T-helper 17 cell (primary cell): Measurements from ENCODE around the gene ADGRG2. TPM values are rescaled to one million over a fixed set of nuclear protein-coding genes. Genes with fewer than 3 reads are reported as not detected.
"Not testable (repeated sequence)": the region's sequence is repeated elsewhere in the genome, so short reads cannot be mapped to it uniquely, and the experiment has no call there.

Experiments used
- ATAC-seq: fragments of 150-1000 bp; cut with Tn5 transposase; 2 replicates; pipeline ENCODE4 v1.10.0; 2021; ENCODE audit warnings: mild to moderate bottlenecking, moderate library complexity
- DNase-seq, 3 donors: peaks; one replicate each; pipeline versions ENCODE4 v3.0.0 to v3.0.0-alpha.2; 2020 to 2021
- H3K9me3 ChIP-seq: one replicate; pipeline ENCODE4 v1.7.0; 2013; ENCODE audit warnings: low read length, mild to moderate bottlenecking; ENCODE audit not compliant: control insufficient read depth, poor library complexity, severe bottlenecking
- H3K27ac Mint-ChIP-seq: one replicate; pipeline ENCODE4 v1.8.0; 2022; ENCODE audit warnings: mild to moderate bottlenecking, moderate library complexity, mixed read lengths
- H3K27me3 Mint-ChIP-seq: one replicate; pipeline ENCODE4 v1.8.0; 2022; ENCODE audit warnings: mixed read lengths
- H3K36me3 Mint-ChIP-seq: one replicate; pipeline ENCODE4 v1.8.0; 2022; ENCODE audit warnings: low read depth, mixed read lengths
- H3K4me1 Mint-ChIP-seq: one replicate; pipeline ENCODE4 v1.8.0; 2022; ENCODE audit warnings: mild to moderate bottlenecking, mixed read lengths
- H3K4me3 Mint-ChIP-seq: one replicate; pipeline ENCODE4 v1.8.0; 2022; ENCODE audit warnings: mild to moderate bottlenecking, moderate library complexity, mixed read lengths
- total RNA-seq, 4 donors: library from RNA in 2 of 4; stranded (reverse) in 2 of 4; gene quantifications; one replicate each; pipeline ENCODE4 v1.2.3 and lab custom pipeline; 2022 to 2026

ADGRG2 gene
- total RNA-seq, 2 donors from 2014 or later: not detected

- Mint-ChIP-seq H3K27ac (no peak overlapping the region), H3K4me3 (no peak overlapping the region), H3K36me3 (no peaks in the 10 kb centered on the region), H3K4me1 (no peaks in the 10 kb centered on the region), H3K27me3 (no peaks in the 10 kb centered on the region)
- ATAC-seq (no peak), DNase-seq (no peak)
- no peaks in the 10 kb centered on the region for H3K9me3 ChIP-seq
Measured at GRCh38 chrX:19064175-19064574, 58.1 kb downstream of the ADGRG2 start.

GRCh38 chrX:19063030-19063429 is 59.2 kb downstream of the ADGRG2 start:
- Mint-ChIP-seq H3K27ac (no peak overlapping the region), H3K4me3 (peak overlapping the region; percentile 22), H3K4me1 (no peaks in the 10 kb centered on the region), H3K27me3 (no peaks in the 10 kb centered on the region), H3K36me3 (no peaks in the 10 kb centered on the region)
- no peaks in the 10 kb centered on the region for H3K9me3 ChIP-seq
- ATAC-seq (no peak), DNase-seq (no peak)

GRCh38 chrX:19059067-19059466 is 63.2 kb downstream of the ADGRG2 start:
- no peak for ATAC-seq
- H3K27me3 Mint-ChIP-seq: no peaks in the 10 kb centered on the region
- no peak overlapping the region for H3K4me3 Mint-ChIP-seq
- no peaks in the 10 kb centered on the region for H3K4me1 Mint-ChIP-seq
- H3K9me3 ChIP-seq: no peaks in the 10 kb centered on the region
- H3K36me3 Mint-ChIP-seq: no peaks in the 10 kb centered on the region
- H3K27ac Mint-ChIP-seq: no peak overlapping the region
- DNase-seq: no peak

- no peak overlapping the region for H3K27ac Mint-ChIP-seq
- H3K27me3 Mint-ChIP-seq: no peaks in the 10 kb centered on the region
- no peaks in the 10 kb centered on the region for H3K36me3 Mint-ChIP-seq
- ATAC-seq: no peak
- no peaks in the 10 kb centered on the region for H3K9me3 ChIP-seq
- DNase-seq: no peak
- H3K4me1 Mint-ChIP-seq: no peaks in the 10 kb centered on the region
- H3K4me3 Mint-ChIP-seq: no peak overlapping the region
Measured at GRCh38 chrX:19057856-19058255, 64.4 kb downstream of the ADGRG2 start.

- no peaks in the 10 kb centered on the region for H3K9me3 ChIP-seq
- ATAC-seq (no peak), DNase-seq (no peak)
- H3K4me1 Mint-ChIP-seq: no peaks in the 10 kb centered on the region
- H3K27me3 Mint-ChIP-seq: no peaks in the 10 kb centered on the region
- H3K27ac Mint-ChIP-seq: no peak overlapping the region
- H3K36me3 Mint-ChIP-seq: no peaks in the 10 kb centered on the region
- H3K4me3 Mint-ChIP-seq: no peak overlapping the region
Measured at GRCh38 chrX:19049110-19049509, 73.2 kb downstream of the ADGRG2 start.

- no peak overlapping the region for H3K27ac Mint-ChIP-seq
- H3K4me3 Mint-ChIP-seq: no peak overlapping the region
- H3K27me3 Mint-ChIP-seq: no peaks in the 10 kb centered on the region
- ATAC-seq (no peak), DNase-seq (no peak)
- no peaks in the 10 kb centered on the region for H3K4me1 Mint-ChIP-seq
- no peaks in the 10 kb centered on the region for H3K9me3 ChIP-seq
- H3K36me3 Mint-ChIP-seq: no peaks in the 10 kb centered on the region
Measured at GRCh38 chrX:19046343-19047215, 75.7 kb downstream of the ADGRG2 start.

- no peak overlapping the region for H3K4me3 Mint-ChIP-seq
- no peaks in the 10 kb centered on the region for H3K36me3 Mint-ChIP-seq
- H3K4me1 Mint-ChIP-seq: no peaks in the 10 kb centered on the region
- no peaks in the 10 kb centered on the region for H3K27me3 Mint-ChIP-seq
- no peak for ATAC-seq
- no peaks in the 10 kb centered on the region for H3K9me3 ChIP-seq
- no peak for DNase-seq
- no peak overlapping the region for H3K27ac Mint-ChIP-seq
Measured at GRCh38 chrX:19040373-19040772, 81.9 kb downstream of the ADGRG2 start.

GRCh38 chrX:19034025-19034424 is 88.2 kb downstream of the ADGRG2 start:
- Mint-ChIP-seq H3K27ac (no peak overlapping the region), H3K4me1 (no peaks in the 10 kb centered on the region), H3K4me3 (no peak overlapping the region), H3K27me3 (no peaks in the 10 kb centered on the region), H3K36me3 (no peaks in the 10 kb centered on the region)
- ATAC-seq (no peak), DNase-seq (no peak)
- H3K9me3 ChIP-seq: no peaks in the 10 kb centered on the region

GRCh38 chrX:19030805-19031204 is 91.5 kb downstream of the ADGRG2 start:
- Mint-ChIP-seq H3K4me1 (no peaks in the 10 kb centered on the region), H3K27me3 (no peaks in the 10 kb centered on the region), H3K27ac (no peak overlapping the region), H3K36me3 (no peaks in the 10 kb centered on the region), H3K4me3 (no peak overlapping the region)
- no peaks in the 10 kb centered on the region for H3K9me3 ChIP-seq
- DNase-seq: no peak
- ATAC-seq: no peak

GRCh38 chrX:19028560-19028959 is 93.7 kb downstream of the ADGRG2 start:
- H3K4me1 Mint-ChIP-seq: no peaks in the 10 kb centered on the region
- no peak overlapping the region for H3K4me3 Mint-ChIP-seq
- H3K36me3 Mint-ChIP-seq: no peaks in the 10 kb centered on the region
- DNase-seq (no peak), ATAC-seq (no peak)
- H3K9me3 ChIP-seq: no peaks in the 10 kb centered on the region
- no peaks in the 10 kb centered on the region for H3K27me3 Mint-ChIP-seq
- H3K27ac Mint-ChIP-seq: no peak overlapping the region

- ATAC-seq: no peak
- no peaks in the 10 kb centered on the region for H3K9me3 ChIP-seq
- no peaks in the 10 kb centered on the region for H3K36me3 Mint-ChIP-seq
- no peak overlapping the region for H3K27ac Mint-ChIP-seq
- H3K27me3 Mint-ChIP-seq: no peaks in the 10 kb centered on the region
- no peaks in the 10 kb centered on the region for H3K4me1 Mint-ChIP-seq
- no peak overlapping the region for H3K4me3 Mint-ChIP-seq
- no peak for DNase-seq
Measured at GRCh38 chrX:19024366-19024765, 97.9 kb downstream of the ADGRG2 start.

- DNase-seq (no peak), ATAC-seq (no peak)
- no peaks in the 10 kb centered on the region for H3K36me3 Mint-ChIP-seq
- H3K27me3 Mint-ChIP-seq: no peaks in the 10 kb centered on the region
- H3K4me3 Mint-ChIP-seq: no peak overlapping the region
- H3K9me3 ChIP-seq: no peaks in the 10 kb centered on the region
- H3K27ac Mint-ChIP-seq: no peak overlapping the region
- H3K4me1 Mint-ChIP-seq: no peaks in the 10 kb centered on the region
Measured at GRCh38 chrX:19019996-19020395, 102.3 kb downstream of the ADGRG2 start.

- Mint-ChIP-seq H3K27ac (no peak overlapping the region), H3K4me1 (no peaks in the 10 kb centered on the region), H3K27me3 (no peaks in the 10 kb centered on the region), H3K36me3 (no peaks in the 10 kb centered on the region), H3K4me3 (no peak overlapping the region)
- no peak for ATAC-seq
- DNase-seq: no peak
- no peaks in the 10 kb centered on the region for H3K9me3 ChIP-seq
Measured at GRCh38 chrX:19017271-19017670, 105.0 kb downstream of the ADGRG2 start.

GRCh38 chrX:19016614-19017013 is 105.7 kb downstream of the ADGRG2 start:
- H3K4me1 Mint-ChIP-seq, H3K9me3 ChIP-seq, H3K27ac Mint-ChIP-seq, H3K36me3 Mint-ChIP-seq, DNase-seq, H3K27me3 Mint-ChIP-seq, H3K4me3 Mint-ChIP-seq, ATAC-seq: not testable (repeated sequence)
